Left renal pelvis (tissue), 4 donors: ENCODE measurements around the gene FLT4. TPM values are rescaled to one million over a fixed set of nuclear protein-coding genes. Genes with fewer than 3 reads are reported as not detected.

Experiments
- polyA plus RNA-seq, 4 donors: library from polyadenylated mRNA; unstranded; fragments of 120-200 nt; gene quantifications; one replicate each; pipeline ENCODE4 v1.2.1, GENCODE V29; 2013; ENCODE audit not compliant: insufficient read length in 4 of 4

FLT4 gene
- polyA plus RNA-seq, 4 donors, result 9.3 to 32.5 (median 25.4) TPM

Other genes starting within 250 kb of the FLT4 start
- gene CNOT6, start 155.2 kb downstream of the FLT4 start, polyA plus RNA-seq, result 10 to 100 TPM; 38.7 to 67.8 (median 60.6) TPM
- 1 to 10 TPM in 2 of 4 donors, under 1 TPM in 2; 0.47 to 1.6 (median 1.1) TPM for gene SCGB3A1, start 58.1 kb downstream of the FLT4 start, polyA plus RNA-seq
- not detected for gene OR2Y1, start 90.5 kb upstream of the FLT4 start, polyA plus RNA-seq
- gene MGAT1, start 153.2 kb upstream of the FLT4 start, polyA plus RNA-seq, result 10 to 100 TPM; 68.5 to 94.9 (median 78.4) TPM
- gene ZFP62, start 211.7 kb upstream of the FLT4 start, polyA plus RNA-seq, result 10 to 100 TPM; 39.5 to 65.4 (median 61.8) TPM
- gene BTNL8, start 249.6 kb upstream of the FLT4 start, polyA plus RNA-seq, result under 1 TPM in 3 of 4 donors, not detected in 1; 0.24 to 0.84 (median 0.37) TPM